Thyroid gland (tissue), 4 donors: ENCODE measurements around the gene BACH2. TPM values are rescaled to one million over a fixed set of nuclear protein-coding genes. Genes with fewer than 3 reads are reported as not detected.

Experiments
- DNase-seq, 2 donors: peaks; one replicate each; pipeline ENCODE4 v3.0.0-alpha.2; 2019
- H3K27ac ChIP-seq, 3 donors: fragments of 200-600 bp; sonication (generic); 1 replicate in 2 of 3; 2 replicates in 1 of 3; pipeline ENCODE4 v1.5.1; 2016 to 2019; ENCODE audit warnings: mild to moderate bottlenecking in 1 of 3, moderate library complexity in 1 of 3
- H3K27me3 ChIP-seq: fragments of 200-600 bp; sonication (generic); one replicate; pipeline ENCODE4 v1.5.1; 2019
- H3K36me3 ChIP-seq, 2 donors: fragments of 200-600 bp; sonication (generic); one replicate each; pipeline ENCODE4 v1.5.1; 2016 to 2019
- H3K4me1 ChIP-seq, 2 donors: fragments of 200-600 bp; sonication (generic); one replicate each; pipeline ENCODE4 v1.5.1; 2017 to 2019
- H3K4me3 ChIP-seq, 3 donors: fragments of 200-600 bp; sonication (generic); replicated peaks in 1 of 3; 1 replicate in 2 of 3; 2 replicates in 1 of 3; pipeline ENCODE4 v1.5.1; 2016; ENCODE audit warnings: mild to moderate bottlenecking in 1 of 3
- H3K9me3 ChIP-seq: fragments of 200-600 bp; sonication (generic); one replicate; pipeline ENCODE4 v1.5.1; 2017
- POLR2A ChIP-seq, 2 donors: fragments of 450-650 bp; IDR thresholded peaks; one replicate each; pipeline ENCODE4 v1.6.1; 2017; ENCODE audit warnings: antibody characterized with exemption in 2 of 2, mild to moderate bottlenecking in 2 of 2, moderate library complexity in 1 of 2
- WGBS, 2 donors: methylation state at CpG; one replicate each; pipeline ENCODE4 v1.1.5; 2017; 5-methylcytosine and 5-hydroxymethylcytosine counted together
- intact Hi-C: fragments of 100-400 bp; cut with DNase I; formaldehyde crosslinking; loops from one replicate; pipeline ENCODE4 v1.15.1; 2023
- total RNA-seq, 4 donors: library from RNA; depleted of rRNA; stranded (reverse); fragments of >200 nt; gene quantifications; one replicate each; pipeline ENCODE4 v1.2.3, GENCODE V29; 2016
- TF ChIP-seq, protein P1 (sequence below), 6 experiments: fragments of 200-600 bp in 3 of 6; fragments of 450-650 bp in 3 of 6; sonication (generic) in 3 of 6; IDR thresholded peaks; one replicate each; pipeline ENCODE4 v1.5.1; 2016 to 2019; ENCODE audit warnings: antibody characterized with exemption in 6 of 6, mild to moderate bottlenecking in 2 of 6, inconsistent platforms in 1 of 6, moderate library complexity in 1 of 6

The BACH2 gene
- total RNA-seq, 4 donors from 2014 or later: 0.98 to 6.6 (median 3.9) TPM

DNA sequence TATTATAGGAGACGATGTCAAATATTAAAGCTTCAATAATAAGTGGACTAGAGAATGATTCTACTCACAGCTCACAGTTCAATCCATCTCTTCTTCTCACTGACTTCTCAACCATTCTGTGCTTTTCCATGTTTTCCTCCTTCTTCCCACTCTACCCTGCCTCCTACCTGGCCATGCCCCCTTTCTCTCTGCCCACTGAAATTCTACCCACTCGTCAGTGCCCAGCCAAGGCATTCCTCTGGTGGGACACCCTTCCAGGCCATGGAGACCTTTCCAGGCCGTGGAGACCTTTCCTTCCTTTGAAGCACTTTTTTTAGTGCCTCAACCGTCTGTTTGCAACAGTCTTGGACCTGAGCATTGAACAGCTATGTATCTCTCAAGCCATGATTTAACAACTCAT, 18.5 kb downstream of the BACH2 start:
- intact Hi-C loops: no loop called here
- TF ChIP-seq, protein P1, sequence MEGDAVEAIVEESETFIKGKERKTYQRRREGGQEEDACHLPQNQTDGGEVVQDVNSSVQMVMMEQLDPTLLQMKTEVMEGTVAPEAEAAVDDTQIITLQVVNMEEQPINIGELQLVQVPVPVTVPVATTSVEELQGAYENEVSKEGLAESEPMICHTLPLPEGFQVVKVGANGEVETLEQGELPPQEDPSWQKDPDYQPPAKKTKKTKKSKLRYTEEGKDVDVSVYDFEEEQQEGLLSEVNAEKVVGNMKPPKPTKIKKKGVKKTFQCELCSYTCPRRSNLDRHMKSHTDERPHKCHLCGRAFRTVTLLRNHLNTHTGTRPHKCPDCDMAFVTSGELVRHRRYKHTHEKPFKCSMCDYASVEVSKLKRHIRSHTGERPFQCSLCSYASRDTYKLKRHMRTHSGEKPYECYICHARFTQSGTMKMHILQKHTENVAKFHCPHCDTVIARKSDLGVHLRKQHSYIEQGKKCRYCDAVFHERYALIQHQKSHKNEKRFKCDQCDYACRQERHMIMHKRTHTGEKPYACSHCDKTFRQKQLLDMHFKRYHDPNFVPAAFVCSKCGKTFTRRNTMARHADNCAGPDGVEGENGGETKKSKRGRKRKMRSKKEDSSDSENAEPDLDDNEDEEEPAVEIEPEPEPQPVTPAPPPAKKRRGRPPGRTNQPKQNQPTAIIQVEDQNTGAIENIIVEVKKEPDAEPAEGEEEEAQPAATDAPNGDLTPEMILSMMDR (IDR thresholded peaks at IDR 0.05): no peak
- no peak for TF ChIP-seq POLR2A (IDR thresholded peaks at IDR 0.05)

GRCh38 chr6:90277302-90278011, 19.2 kb downstream of the BACH2 start:
- no peaks in the 10 kb centered on the region for H3K36me3 ChIP-seq
- DNase-seq: no peak
- WGBS, 2 donors: 79 to 87% methylated on average over 6 of the region's 6 CpGs
- no peak for TF ChIP-seq POLR2A (IDR thresholded peaks at IDR 0.05)
- TF ChIP-seq, protein P1 (IDR thresholded peaks at IDR 0.05): no peak
- intact Hi-C loops: no loop called here
- H3K4me1 ChIP-seq: no peaks in the 10 kb centered on the region
- H3K27me3 ChIP-seq: no peaks in the 10 kb centered on the region
- no peak overlapping the region for H3K27ac ChIP-seq
- no peak overlapping the region for H3K4me3 ChIP-seq
- H3K9me3 ChIP-seq: no peaks in the 10 kb centered on the region

More for the DNA sequence above, 18.5 kb downstream of the BACH2 start:
- Histone ChIP-seq H3K4me1 (no peaks in the 10 kb centered on the region), H3K27me3 (no peaks in the 10 kb centered on the region), H3K27ac (no peak overlapping the region), H3K4me3 (no peak overlapping the region), H3K9me3 (no peaks in the 10 kb centered on the region), H3K36me3 (no peaks in the 10 kb centered on the region)
- no peak for DNase-seq
- WGBS, 2 donors: 91 to 92% methylated on average over 4 of the region's 4 CpGs

GRCh38 chr6:90274451-90275030, 22.1 kb downstream of the BACH2 start:
- DNase-seq: peak; percentile 11 to 28
- 68 to 79% methylated on average over 9 of the region's 9 CpGs for WGBS, 2 donors
- Histone ChIP-seq H3K27me3 (no peaks in the 10 kb centered on the region), H3K27ac (no peak overlapping the region), H3K4me3 (no peak overlapping the region), H3K36me3 (no peaks in the 10 kb centered on the region), H3K4me1 (no peaks in the 10 kb centered on the region), H3K9me3 (no peaks in the 10 kb centered on the region)
- no peak for TF ChIP-seq POLR2A (IDR thresholded peaks at IDR 0.05)
- TF ChIP-seq, protein P1 (IDR thresholded peaks at IDR 0.05): no peak
- intact Hi-C loops: no loop called here

- no peaks in the 10 kb centered on the region for H3K9me3 ChIP-seq
- TF ChIP-seq, protein P1 (IDR thresholded peaks at IDR 0.05): no peak
- no peak for TF ChIP-seq POLR2A (IDR thresholded peaks at IDR 0.05)
- H3K27me3 ChIP-seq: no peaks in the 10 kb centered on the region
- no peaks in the 10 kb centered on the region for H3K4me1 ChIP-seq
- H3K27ac ChIP-seq: no peak overlapping the region
- H3K4me3 ChIP-seq: no peak overlapping the region
- no peaks in the 10 kb centered on the region for H3K36me3 ChIP-seq
- whole genome bisulfite sequencing, 2 donors: 82 to 85% methylated on average over 5 of the region's 5 CpGs
- intact Hi-C loops: no loop called here
- no peak for DNase-seq
These were observed 22.8 kb downstream of the BACH2 start for GRCh38 chr6:90273863-90274262.

- H3K27ac ChIP-seq: no peak overlapping the region
- DNase-seq: no peak
- no peaks in the 10 kb centered on the region for H3K9me3 ChIP-seq
- H3K4me1 ChIP-seq: no peaks in the 10 kb centered on the region
- H3K36me3 ChIP-seq: no peaks in the 10 kb centered on the region
- H3K27me3 ChIP-seq: no peaks in the 10 kb centered on the region
- WGBS, 2 donors: 97 to 98% methylated on average over 5 of the region's 5 CpGs
- no peak overlapping the region for H3K4me3 ChIP-seq
- TF ChIP-seq, protein P1 (IDR thresholded peaks at IDR 0.05): no peak
- no peak for TF ChIP-seq POLR2A (IDR thresholded peaks at IDR 0.05)
- intact Hi-C loops: no loop called here
These were observed 23.7 kb downstream of the BACH2 start for GRCh38 chr6:90272895-90273294.
